ENCODE results near the gene BOK.

DNA sequence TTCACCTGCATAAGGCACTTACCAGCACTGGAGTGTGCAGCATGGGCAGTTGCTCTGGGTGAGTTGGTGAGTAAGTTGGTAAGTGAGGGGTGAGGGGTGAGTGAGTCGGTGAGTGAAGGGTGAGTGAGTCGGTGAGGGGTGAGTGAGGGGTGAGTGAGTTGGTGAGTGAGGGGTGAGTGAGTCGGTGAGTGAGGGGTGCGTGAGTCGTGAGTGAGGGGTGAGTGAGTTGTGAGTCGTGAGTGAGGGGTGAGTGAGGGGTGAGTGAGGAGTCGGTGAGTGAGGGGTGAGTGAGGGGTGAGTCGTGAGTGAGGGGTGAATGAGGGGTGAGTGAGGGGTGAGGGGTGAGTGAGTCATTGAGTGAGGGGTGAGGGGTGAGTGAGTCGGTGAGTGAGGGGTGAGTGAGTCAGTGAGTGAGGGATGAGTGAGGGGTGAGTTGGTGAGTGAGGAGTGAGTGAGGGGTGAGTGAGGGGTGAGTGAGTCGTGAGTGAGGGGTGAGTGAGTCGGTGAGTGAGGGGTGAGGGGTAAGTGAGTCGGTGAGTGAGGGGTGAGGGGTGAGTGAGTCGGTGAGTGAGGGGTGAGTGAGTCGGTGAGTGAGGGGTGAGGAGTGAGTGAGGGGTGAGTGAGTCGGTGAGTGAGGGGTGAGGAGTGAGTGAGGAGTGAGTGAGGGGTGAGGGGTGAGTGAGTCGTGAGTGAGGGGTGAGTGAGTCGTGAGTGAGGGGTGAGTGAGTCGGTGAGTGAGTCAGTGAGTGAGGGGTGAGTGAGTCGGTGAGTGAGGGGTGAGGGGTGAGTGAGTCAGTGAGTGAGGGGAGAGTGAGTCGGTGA, 61.3 kb downstream of the BOK start:
- TF ChIP-seq, protein P1, sequence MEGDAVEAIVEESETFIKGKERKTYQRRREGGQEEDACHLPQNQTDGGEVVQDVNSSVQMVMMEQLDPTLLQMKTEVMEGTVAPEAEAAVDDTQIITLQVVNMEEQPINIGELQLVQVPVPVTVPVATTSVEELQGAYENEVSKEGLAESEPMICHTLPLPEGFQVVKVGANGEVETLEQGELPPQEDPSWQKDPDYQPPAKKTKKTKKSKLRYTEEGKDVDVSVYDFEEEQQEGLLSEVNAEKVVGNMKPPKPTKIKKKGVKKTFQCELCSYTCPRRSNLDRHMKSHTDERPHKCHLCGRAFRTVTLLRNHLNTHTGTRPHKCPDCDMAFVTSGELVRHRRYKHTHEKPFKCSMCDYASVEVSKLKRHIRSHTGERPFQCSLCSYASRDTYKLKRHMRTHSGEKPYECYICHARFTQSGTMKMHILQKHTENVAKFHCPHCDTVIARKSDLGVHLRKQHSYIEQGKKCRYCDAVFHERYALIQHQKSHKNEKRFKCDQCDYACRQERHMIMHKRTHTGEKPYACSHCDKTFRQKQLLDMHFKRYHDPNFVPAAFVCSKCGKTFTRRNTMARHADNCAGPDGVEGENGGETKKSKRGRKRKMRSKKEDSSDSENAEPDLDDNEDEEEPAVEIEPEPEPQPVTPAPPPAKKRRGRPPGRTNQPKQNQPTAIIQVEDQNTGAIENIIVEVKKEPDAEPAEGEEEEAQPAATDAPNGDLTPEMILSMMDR (IDR thresholded peaks at IDR 0.05; ENCODE audit: poor library complexity, severe bottlenecking): no peak
- TF ChIP-seq POLR2AphosphoS5 (IDR thresholded peaks at IDR 0.05) (no peak), EZH2 (IDR thresholded peaks at IDR 0.05; ENCODE audit: borderline replicate concordance, insufficient read depth, low read length, poor library complexity, severe bottlenecking) (no peak), REST (IDR thresholded peaks at IDR 0.05; ENCODE audit: borderline replicate concordance) (no peak), RAD21 (conservative IDR thresholded peaks at IDR 0.05) (no peak), SMC3 (conservative IDR thresholded peaks at IDR 0.05; ENCODE audit: poor library complexity) (no peak), TAF1 (IDR thresholded peaks at IDR 0.05; ENCODE audit: low read depth) (no peak), MXI1 (conservative IDR thresholded peaks at IDR 0.05; ENCODE audit: poor library complexity, severe bottlenecking) (no peak)

Data from neural cell (in vitro differentiated cells).